Right lung (tissue), 5 donors: Measurements from ENCODE around the gene ATP4A. TPM values are rescaled to one million over a fixed set of nuclear protein-coding genes. Genes with fewer than 3 reads are reported as not detected.
A peak's percentile ranks its signal among the peaks of the same experiment; 100 is the strongest.

Source experiments
- DNase-seq, 2 donors: peaks; one replicate each; pipeline ENCODE4 v3.0.0-alpha.2; 2013
- polyA plus RNA-seq, 5 donors: library from polyadenylated mRNA; unstranded; fragments of 120-200 nt; gene quantifications; one replicate each; pipeline versions ENCODE4 v1.2.1 to v1.2.3, GENCODE V29; 2013; ENCODE audit warnings: inconsistent platforms in 1 of 5, low replicate concordance in 1 of 5; ENCODE audit not compliant: insufficient read length in 5 of 5, insufficient read depth in 1 of 5

Gene ATP4A
- polyA plus RNA-seq, 5 donors, result not detected

- DNase-seq, result no peak
Measured at GRCh38 chr19:35549879-35550523, 13.5 kb downstream of the ATP4A start.

GRCh38 chr19:35549174-35549788 lies 14.2 kb downstream of the ATP4A start:
- no peak for DNase-seq

GRCh38 chr19:35546532-35546931 lies 16.9 kb downstream of the ATP4A start:
- DNase-seq, result no peak

GRCh38 chr19:35545855-35546381 lies 17.5 kb downstream of the ATP4A start:
- DNase-seq, result no peak

GRCh38 chr19:35545001-35545854 lies 18.2 kb downstream of the ATP4A start, which contains the start of gene TMEM147:
Gene TMEM147, plus strand, starts transcription at chr19:35545626. Its CDS starts 114 bp downstream, at chr19:35545740.
- DNase-seq, result peak; percentile 90 to 91

GRCh38 chr19:35544110-35544802 lies 19.2 kb downstream of the ATP4A start:
- DNase-seq, result no peak

GRCh38 chr19:35543280-35544109 lies 20.0 kb downstream of the ATP4A start:
- DNase-seq, result no peak

- DNase-seq, result no peak
Measured at GRCh38 chr19:35542209-35542608, 21.2 kb downstream of the ATP4A start.

- DNase-seq, result no peak
Measured at GRCh38 chr19:35540356-35540927, 23.0 kb downstream of the ATP4A start.

- DNase-seq, result no peak
Measured at GRCh38 chr19:35539850-35540249, 23.6 kb downstream of the ATP4A start.

- DNase-seq, result no peak
Measured at GRCh38 chr19:35539314-35539713, 24.1 kb downstream of the ATP4A start.

GRCh38 chr19:35534803-35535480 lies 28.5 kb downstream of the ATP4A start:
- DNase-seq, result no peak

- DNase-seq, result peak; percentile 35 to 42
Measured at GRCh38 chr19:35533822-35534392, 29.6 kb downstream of the ATP4A start.

- no peak for DNase-seq
Measured at GRCh38 chr19:35533201-35533821, 30.1 kb downstream of the ATP4A start, which contains the start of gene GAPDHS. Gene GAPDHS, plus strand, starts transcription at chr19:35533456. Its CDS starts 72 bp downstream, at chr19:35533528.

- no peak for DNase-seq
Measured at GRCh38 chr19:35531291-35531690, 32.2 kb downstream of the ATP4A start.

- peak in 1 of 2 donors; percentile 20 for DNase-seq
Measured at GRCh38 chr19:35529241-35530218, 33.9 kb downstream of the ATP4A start.

- DNase-seq, result no peak
Measured at GRCh38 chr19:35528218-35529038, 35.0 kb downstream of the ATP4A start, which contains the start of gene SBSN. Gene SBSN, minus strand, starts transcription at chr19:35528311. Its CDS starts 30 bp downstream, at chr19:35528281.
